Caco-2 (cell line): ENCODE results near the gene ENOX1. TPM values are rescaled to one million over a fixed set of nuclear protein-coding genes. Genes with fewer than 3 reads are reported as not detected.

Experiments
- BruUV-seq: library from RNA; stranded (reverse); fragments of 400-500 nt; replicated peaks from 2 replicates; lab custom pipeline; 2021; lab: Mats Ljungman, UMichigan
- CTCF ChIA-PET: fragments of 300-600 bp; sonication (Branson Sonifier 250); formaldehyde crosslinking; loops from one replicate; lab custom pipeline; 2022; ENCODE audit warnings: antibody characterized with exemption; lab: Charles Lee
- POLR2A ChIA-PET: fragments of 300-600 bp; sonication (Branson Sonifier 250); formaldehyde crosslinking; loops from one replicate; lab custom pipeline; 2022; ENCODE audit warnings: antibody characterized with exemption; lab: Charles Lee
- DNase-seq, 2 experiments: peaks; one replicate each; pipeline versions ENCODE4 v3.0.0 to v3.0.0-alpha.2; 2020 to 2022
- H3K27me3 ChIP-seq: replicated peaks from 2 replicates; pipeline ENCODE4 v1.6.0; 2011; ENCODE audit warnings: low read length; ENCODE audit not compliant: control insufficient read depth, insufficient read depth
- H3K36me3 ChIP-seq: 2 replicates; pipeline ENCODE4 v1.5.1; 2011; ENCODE audit warnings: low read length; ENCODE audit not compliant: control insufficient read depth, insufficient read depth
- H3K4me1 ChIP-seq: fragments of 250-450 bp; sonication (Bioruptor Pico); 2 replicates; pipeline ENCODE4 v1.5.1; 2020; ENCODE audit warnings: mild to moderate bottlenecking
- H3K4me3 ChIP-seq: 2 replicates; pipeline ENCODE4 v1.5.1; 2011; ENCODE audit warnings: low read depth, mild to moderate bottlenecking, control low read depth, low read length
- H3K9me3 ChIP-seq: fragments of 250-450 bp; sonication (Bioruptor Pico); 2 replicates; pipeline ENCODE4 v1.5.1; 2020; ENCODE audit warnings: mild to moderate bottlenecking, moderate library complexity
- H3K27ac Mint-ChIP-seq: one replicate; pipeline ENCODE4 v1.8.0; 2022; ENCODE audit warnings: mixed read lengths; ENCODE audit not compliant: unreplicated experiment
- H3K27me3 Mint-ChIP-seq: one replicate; pipeline ENCODE4 v1.8.0; 2022; ENCODE audit warnings: mixed read lengths; ENCODE audit not compliant: insufficient read depth, unreplicated experiment
- H3K36me3 Mint-ChIP-seq: one replicate; pipeline ENCODE4 v1.8.0; 2022; ENCODE audit warnings: mild to moderate bottlenecking, mixed read lengths; ENCODE audit not compliant: insufficient read depth, unreplicated experiment
- H3K4me1 Mint-ChIP-seq: one replicate; pipeline ENCODE4 v1.8.0; 2022; ENCODE audit warnings: low read depth, mixed read lengths; ENCODE audit not compliant: unreplicated experiment
- H3K4me3 Mint-ChIP-seq: one replicate; pipeline ENCODE4 v1.8.0; 2022; ENCODE audit warnings: mild to moderate bottlenecking, moderate library complexity, mixed read lengths; ENCODE audit not compliant: unreplicated experiment
- H3K9me3 Mint-ChIP-seq: one replicate; pipeline ENCODE4 v1.8.0; 2022; ENCODE audit warnings: mixed read lengths; ENCODE audit not compliant: unreplicated experiment
- CTCF ChIP-seq, 2 experiments: fragments of 200-600 bp in 1 of 2; IDR thresholded peaks; 1 replicate in 1 of 2; 2 replicates in 1 of 2; pipeline versions ENCODE4 v1.5.1 to v1.8.0; 2011 to 2022; ENCODE audit warnings: antibody characterized with exemption in 1 of 2, control low read depth in 1 of 2, inconsistent platforms in 1 of 2, low read depth in 1 of 2, low read length in 1 of 2, mild to moderate bottlenecking in 1 of 2, moderate library complexity in 1 of 2; ENCODE audit not compliant: insufficient read depth in 1 of 2, severe bottlenecking in 1 of 2, unreplicated experiment in 1 of 2
- intact Hi-C: fragments of 100-400 bp; cut with micrococcal nuclease; formaldehyde crosslinking; loops from one replicate; pipeline ENCODE4 v1.10.0; 2022; ENCODE audit not compliant: unreplicated experiment
- total RNA-seq: library from RNA; stranded (reverse); gene quantifications from 2 replicates; pipeline ENCODE4 v1.2.3, GENCODE V29; 2022

Gene ENOX1
- total RNA-seq, 1 experiment from 2014 or later, result 9.1 TPM

DNA sequence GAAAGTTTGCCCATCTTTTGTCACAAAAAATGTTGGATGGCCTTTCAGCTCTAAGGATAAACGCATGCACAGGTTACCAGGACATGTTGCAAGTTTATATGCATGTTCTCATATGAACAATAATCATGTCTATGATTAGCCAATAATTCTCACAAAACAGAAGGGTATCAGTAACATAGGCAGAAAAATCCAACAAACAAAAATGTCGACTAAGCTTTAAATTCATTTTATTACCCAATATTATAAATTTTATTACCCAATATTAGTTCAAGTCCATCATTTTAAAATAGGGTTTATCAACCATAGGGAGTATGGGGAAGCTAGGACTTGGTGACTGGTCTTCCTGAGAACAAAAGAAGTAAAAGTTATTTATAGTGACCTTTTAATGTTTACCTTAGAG is 93.1 kb downstream of the ENOX1 start:
- H3K9me3 Mint-ChIP-seq, result no peaks in the 10 kb centered on the region
- no peaks in the 10 kb centered on the region for H3K36me3 ChIP-seq
- no peak overlapping the region for H3K27ac Mint-ChIP-seq
- no peak overlapping the region for H3K4me3 ChIP-seq
- no peaks in the 10 kb centered on the region for H3K36me3 Mint-ChIP-seq
- intact Hi-C loops, result no loop called here
- no peaks in the 10 kb centered on the region for H3K9me3 ChIP-seq
- no peak overlapping the region for H3K4me3 Mint-ChIP-seq
- H3K4me1 Mint-ChIP-seq, result peaks cover 8% of the 10 kb centered on the region
- no peaks in the 10 kb centered on the region for H3K27me3 Mint-ChIP-seq
- H3K27me3 ChIP-seq, result no peaks in the 10 kb centered on the region
- BruUV-seq, result no TSS peak
- H3K4me1 ChIP-seq, result peaks cover 21% of the 10 kb centered on the region
- ChIA-PET POLR2A (no interaction called here), CTCF (no interaction called here)
- no peak for TF ChIP-seq CTCF (IDR thresholded peaks at IDR 0.05; ENCODE audit: insufficient read depth in 1 of 2, low read depth in 1 of 2, low read length in 1 of 2, severe bottlenecking in 1 of 2, unreplicated experiment in 1 of 2)
- DNase-seq, result no peak

DNA sequence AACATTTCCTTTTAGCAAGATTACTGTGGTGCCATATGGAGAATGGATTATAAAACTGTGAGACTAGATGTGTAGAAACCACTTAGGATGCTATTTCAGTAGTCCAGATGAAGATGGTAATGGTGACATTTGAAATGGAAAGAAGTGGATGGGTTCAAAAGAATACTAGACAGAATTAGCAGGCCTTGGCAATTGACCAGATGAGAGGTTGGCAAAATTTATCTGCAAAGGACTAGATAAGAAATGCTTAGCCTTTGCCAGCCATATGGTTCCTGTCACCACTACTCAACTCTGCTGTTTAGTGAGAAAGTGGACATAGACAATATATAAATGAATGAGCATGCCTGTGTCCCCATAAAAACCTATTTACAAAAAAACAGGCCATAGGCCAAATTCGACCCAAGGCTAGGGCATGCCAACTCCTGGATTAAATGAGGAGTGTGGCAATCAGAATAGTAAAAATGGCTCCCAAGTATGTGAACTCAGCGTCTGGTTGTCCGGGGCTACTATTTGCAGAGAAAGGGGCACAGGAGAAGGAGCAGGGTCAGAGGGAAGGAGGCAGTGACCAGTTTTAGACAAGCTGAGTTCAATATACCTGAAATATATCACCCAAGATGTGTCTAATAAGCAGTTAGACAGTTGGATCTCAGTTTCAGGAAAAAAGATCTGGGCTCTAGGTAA is 98.4 kb downstream of the ENOX1 start:
- no peak overlapping the region for H3K4me3 ChIP-seq
- ChIA-PET CTCF (no interaction called here), POLR2A (no interaction called here)
- H3K4me3 Mint-ChIP-seq, result no peak overlapping the region
- no TSS peak for BruUV-seq
- H3K36me3 Mint-ChIP-seq, result no peaks in the 10 kb centered on the region
- no peaks in the 10 kb centered on the region for H3K9me3 ChIP-seq
- intact Hi-C loops, result no loop called here
- no peaks in the 10 kb centered on the region for H3K9me3 Mint-ChIP-seq
- H3K4me1 Mint-ChIP-seq, result peaks cover 17% of the 10 kb centered on the region
- no peak for TF ChIP-seq CTCF (IDR thresholded peaks at IDR 0.05; ENCODE audit: insufficient read depth in 1 of 2, low read depth in 1 of 2, low read length in 1 of 2, severe bottlenecking in 1 of 2, unreplicated experiment in 1 of 2)
- no peaks in the 10 kb centered on the region for H3K36me3 ChIP-seq
- no peak overlapping the region for H3K27ac Mint-ChIP-seq
- no peak for DNase-seq
- H3K27me3 ChIP-seq, result no peaks in the 10 kb centered on the region
- no peaks in the 10 kb centered on the region for H3K27me3 Mint-ChIP-seq
- peaks cover 24% of the 10 kb centered on the region for H3K4me1 ChIP-seq

GRCh38 chr13:43687038-43687437 is 99.7 kb downstream of the ENOX1 start:
- CTCF ChIA-PET, result no interaction called here
- Histone ChIP-seq H3K9me3 (no peaks in the 10 kb centered on the region), H3K4me1 (peaks cover 24% of the 10 kb centered on the region), H3K4me3 (no peak overlapping the region), H3K36me3 (no peaks in the 10 kb centered on the region), H3K27me3 (no peaks in the 10 kb centered on the region)
- no peak for DNase-seq
- intact Hi-C loops, result loop anchor here (2.0 kb wide), 1 partner anchor 22 kb away; no protein-coding TSS in a partner anchor
- POLR2A ChIA-PET, result no interaction called here
- Mint-ChIP-seq H3K9me3 (no peaks in the 10 kb centered on the region), H3K27ac (no peak overlapping the region), H3K4me1 (peaks cover 17% of the 10 kb centered on the region), H3K36me3 (no peaks in the 10 kb centered on the region), H3K4me3 (no peak overlapping the region), H3K27me3 (no peaks in the 10 kb centered on the region)
- TF ChIP-seq CTCF (IDR thresholded peaks at IDR 0.05; ENCODE audit: insufficient read depth in 1 of 2, low read depth in 1 of 2, low read length in 1 of 2, severe bottlenecking in 1 of 2, unreplicated experiment in 1 of 2), result no peak
- BruUV-seq, result no TSS peak
